A673 (cell line): ENCODE results near the gene PLTP. TPM values are rescaled to one million over a fixed set of nuclear protein-coding genes. Genes with fewer than 3 reads are reported as not detected.

Source experiments
- BruUV-seq: library from RNA; stranded (reverse); fragments of 400-500 nt; replicated peaks from 2 replicates; lab custom pipeline; 2021; lab: Mats Ljungman, UMichigan
- CTCF ChIA-PET: fragments of 300-600 bp; sonication (Branson Sonifier 250); formaldehyde crosslinking; loops from one replicate; lab custom pipeline; 2022; ENCODE audit warnings: antibody characterized with exemption; lab: Charles Lee
- POLR2A ChIA-PET: fragments of 300-600 bp; sonication (Branson Sonifier 250); formaldehyde crosslinking; loops from one replicate; lab custom pipeline; 2022; ENCODE audit warnings: antibody characterized with exemption; ENCODE audit not compliant: low non-redundant PET; lab: Charles Lee
- DNase-seq: peaks from one replicate; pipeline ENCODE4 v3.0.0-alpha.2; 2015; ENCODE audit warnings: low spot score
- H3K27ac ChIP-seq: fragments of 200-600 bp; sonication (generic); 2 replicates; pipeline ENCODE4 v1.5.1; 2016; ENCODE audit warnings: mixed run types, low read depth, mild to moderate bottlenecking, mixed read lengths, antibody characterized with exemption, low read length; ENCODE audit not compliant: poor library complexity, severe bottlenecking
- H3K27me3 ChIP-seq: fragments of 200-600 bp; sonication (generic); replicated peaks from 2 replicates; pipeline ENCODE4 v1.6.1; 2017; ENCODE audit warnings: mixed run types, low read depth, mild to moderate bottlenecking, mixed read lengths, antibody characterized with exemption, low read length; ENCODE audit not compliant: insufficient read depth, poor library complexity
- H3K36me3 ChIP-seq: fragments of 200-600 bp; sonication (generic); 2 replicates; pipeline ENCODE4 v1.6.1; 2016; ENCODE audit warnings: mixed run types, mild to moderate bottlenecking, mixed read lengths, antibody characterized with exemption, low read length; ENCODE audit not compliant: insufficient read depth, poor library complexity, severe bottlenecking
- H3K4me1 ChIP-seq: fragments of 200-600 bp; sonication (generic); 2 replicates; pipeline ENCODE4 v1.6.1; 2017; ENCODE audit warnings: mixed run types, mild to moderate bottlenecking, mixed read lengths, antibody characterized with exemption, low read length; ENCODE audit not compliant: insufficient read depth, poor library complexity, severe bottlenecking
- H3K4me3 ChIP-seq: fragments of 200-600 bp; sonication (generic); 2 replicates; pipeline ENCODE4 v1.5.1; 2016; ENCODE audit warnings: low read depth, mixed run types, mild to moderate bottlenecking, mixed read lengths, low read length; ENCODE audit not compliant: poor library complexity, severe bottlenecking
- H3K9me3 ChIP-seq: fragments of 200-600 bp; sonication (generic); 2 replicates; pipeline ENCODE4 v1.6.1; 2016; ENCODE audit warnings: mixed run types, low read depth, mild to moderate bottlenecking, mixed read lengths, antibody characterized with exemption, low read length; ENCODE audit not compliant: poor library complexity, severe bottlenecking
- EZH2 ChIP-seq: fragments of 200-600 bp; sonication (generic); IDR thresholded peaks from 2 replicates; pipeline ENCODE4 v1.6.1; 2017; ENCODE audit warnings: borderline replicate concordance, low read depth, mild to moderate bottlenecking, mixed read lengths, antibody characterized with exemption, low read length; ENCODE audit not compliant: poor library complexity, severe bottlenecking
- intact Hi-C: fragments of 100-400 bp; cut with micrococcal nuclease; formaldehyde crosslinking; loops from one replicate; pipeline ENCODE4 v1.10.0; 2022; ENCODE audit not compliant: unreplicated experiment
- total RNA-seq: library from RNA; stranded (reverse); gene quantifications from 2 replicates; pipeline ENCODE4 v1.2.3, GENCODE V29; 2021
- TF ChIP-seq, protein P1 (sequence below): fragments of 300-800, 200-600 bp; sonication (generic); conservative IDR thresholded peaks from 2 replicates; pipeline ENCODE4 v1.5.1; 2017; ENCODE audit warnings: low read depth, mild to moderate bottlenecking, antibody characterized with exemption, low read length, moderate library complexity, mixed read lengths

Gene PLTP
- total RNA-seq, 1 experiment from 2014 or later = 58.3 TPM

DNA sequence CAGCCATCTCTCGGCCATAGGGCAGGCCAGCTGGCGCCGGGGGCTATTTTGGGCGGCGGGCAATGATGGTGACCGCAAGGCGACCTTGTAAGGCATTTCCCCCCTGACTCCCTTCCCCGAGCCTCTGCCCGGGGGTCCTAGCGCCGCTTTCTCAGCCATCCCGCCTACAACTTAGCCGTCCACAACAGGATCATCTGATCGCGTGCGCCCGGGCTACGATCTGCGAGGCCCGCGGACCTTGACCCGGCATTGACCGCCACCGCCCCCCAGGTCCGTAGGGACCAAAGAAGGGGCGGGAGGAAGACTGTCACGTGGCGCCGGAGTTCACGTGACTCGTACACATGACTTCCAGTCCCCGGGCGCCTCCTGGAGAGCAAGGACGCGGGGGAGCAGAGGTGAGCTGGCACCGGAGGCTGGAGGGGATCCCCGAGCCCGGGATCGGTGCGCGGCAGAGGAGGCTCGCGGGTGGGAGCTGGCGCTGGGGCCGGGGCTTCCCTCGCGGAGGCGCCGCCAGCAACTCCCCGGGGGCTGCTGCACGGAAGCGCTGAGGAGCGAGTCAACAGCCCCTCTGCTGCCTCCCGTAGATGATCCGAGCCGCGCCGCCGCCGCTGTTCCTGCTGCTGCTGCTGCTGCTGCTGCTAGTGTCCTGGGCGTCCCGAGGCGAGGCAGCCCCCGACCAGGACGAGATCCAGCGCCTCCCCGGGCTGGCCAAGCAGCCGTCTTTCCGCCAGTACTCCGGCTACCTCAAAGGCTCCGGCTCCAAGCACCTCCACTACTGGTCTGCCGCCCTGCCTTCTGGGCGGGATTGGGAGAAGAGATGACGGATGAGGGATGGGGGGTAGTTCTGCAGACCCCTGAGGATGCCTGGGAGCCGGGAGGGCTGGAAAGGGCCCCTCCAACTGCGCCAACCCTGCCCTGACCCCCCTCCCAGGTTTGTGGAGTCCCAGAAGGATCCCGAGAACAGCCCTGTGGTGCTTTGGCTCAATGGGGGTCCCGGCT, 20.7 kb downstream of the PLTP start, which contains the start of the genes CTSA and NEURL2:
TSS of gene CTSA (plus strand) at position 351 of the 999 bp plus-strand sequence. CDS start at position 585, 234 bp downstream.
TSS of gene NEURL2 (minus strand) at position 224 of the 999 bp plus-strand sequence. CDS start at position 7, 217 bp downstream.
- DNase-seq = peak; percentile 88
- Histone ChIP-seq H3K36me3 (no peaks in the 10 kb centered on the region), H3K9me3 (no peaks in the 10 kb centered on the region), H3K4me3 (peak within 1 kb of the TSS; percentile 71), H3K27me3 (no peaks in the 10 kb centered on the region), H3K4me1 (peaks cover 8% of the 10 kb centered on the region), H3K27ac (peak within 1 kb of the TSS; percentile 69)
- intact Hi-C loops = loop anchor here (10.0 kb wide), 1 partner anchor 74 kb away; no protein-coding TSS in a partner anchor
- no TSS peak for BruUV-seq
- TF ChIP-seq, protein P1, sequence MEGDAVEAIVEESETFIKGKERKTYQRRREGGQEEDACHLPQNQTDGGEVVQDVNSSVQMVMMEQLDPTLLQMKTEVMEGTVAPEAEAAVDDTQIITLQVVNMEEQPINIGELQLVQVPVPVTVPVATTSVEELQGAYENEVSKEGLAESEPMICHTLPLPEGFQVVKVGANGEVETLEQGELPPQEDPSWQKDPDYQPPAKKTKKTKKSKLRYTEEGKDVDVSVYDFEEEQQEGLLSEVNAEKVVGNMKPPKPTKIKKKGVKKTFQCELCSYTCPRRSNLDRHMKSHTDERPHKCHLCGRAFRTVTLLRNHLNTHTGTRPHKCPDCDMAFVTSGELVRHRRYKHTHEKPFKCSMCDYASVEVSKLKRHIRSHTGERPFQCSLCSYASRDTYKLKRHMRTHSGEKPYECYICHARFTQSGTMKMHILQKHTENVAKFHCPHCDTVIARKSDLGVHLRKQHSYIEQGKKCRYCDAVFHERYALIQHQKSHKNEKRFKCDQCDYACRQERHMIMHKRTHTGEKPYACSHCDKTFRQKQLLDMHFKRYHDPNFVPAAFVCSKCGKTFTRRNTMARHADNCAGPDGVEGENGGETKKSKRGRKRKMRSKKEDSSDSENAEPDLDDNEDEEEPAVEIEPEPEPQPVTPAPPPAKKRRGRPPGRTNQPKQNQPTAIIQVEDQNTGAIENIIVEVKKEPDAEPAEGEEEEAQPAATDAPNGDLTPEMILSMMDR = no peak
- no peak for TF ChIP-seq EZH2
- POLR2A ChIA-PET = interaction anchor here (0.5 kb wide), 1 partner anchor 20 kb away, joined by 5 read pairs; no protein-coding TSS in a partner anchor
- CTCF ChIA-PET = interaction anchor here (0.5 kb wide), 1 partner anchor 132 kb away, joined by 3 read pairs; no protein-coding TSS in a partner anchor

DNA sequence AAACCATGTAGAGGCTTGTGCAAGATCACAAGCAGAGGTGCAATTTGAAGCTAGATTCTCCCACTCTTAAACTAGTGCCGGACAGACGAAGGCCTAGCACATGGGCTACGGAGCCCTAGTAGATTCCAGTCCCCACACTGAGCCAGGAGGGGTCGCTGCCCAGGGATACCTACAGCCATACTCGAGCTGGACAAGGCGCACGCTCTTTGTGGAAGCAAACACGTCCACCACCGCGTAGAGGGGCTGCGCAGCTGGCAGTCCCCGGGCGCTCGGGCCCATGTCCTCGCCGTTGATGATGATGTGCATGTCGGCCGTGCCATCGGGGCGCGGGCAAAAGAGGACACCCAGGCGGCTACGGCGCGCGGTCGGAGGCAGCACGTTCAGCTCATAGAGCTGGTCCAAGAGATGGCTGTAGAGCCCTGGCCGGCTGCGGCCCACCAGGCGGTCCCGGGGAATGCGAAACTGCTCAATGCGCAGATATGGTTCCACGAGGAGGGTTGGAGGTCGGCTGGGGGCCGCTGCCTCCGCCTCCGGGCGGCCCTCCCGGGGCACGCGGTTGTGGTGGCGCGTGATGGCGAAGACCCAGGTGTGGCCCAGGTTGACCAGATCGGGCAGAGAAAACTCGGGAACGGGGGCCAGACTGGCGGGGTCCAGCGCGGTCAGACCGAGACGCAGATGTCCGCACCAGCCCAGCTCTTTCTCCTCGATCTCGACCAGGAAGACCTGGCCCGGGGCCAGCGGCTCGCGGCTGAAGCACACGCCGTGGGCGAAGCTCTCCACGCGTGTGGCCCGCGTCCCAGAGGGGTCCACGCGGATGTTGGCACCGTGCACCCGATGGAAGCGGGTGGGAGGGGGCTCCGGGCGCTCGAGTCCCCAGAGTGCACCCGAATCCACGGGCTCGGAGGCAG, 21.6 kb downstream of the PLTP start:
- no TSS peak for BruUV-seq
- intact Hi-C loops = loop anchor here (10.0 kb wide), 1 partner anchor 74 kb away; no protein-coding TSS in a partner anchor
- peak overlapping the region; percentile 71 for H3K4me3 ChIP-seq
- ChIA-PET CTCF (interaction anchor here (0.6 to 0.8 kb wide), 2 partner anchors 79 to 120 kb away, joined by 3 to 4 read pairs; no protein-coding TSS in a partner anchor), POLR2A (no interaction called here)
- H3K9me3 ChIP-seq = no peaks in the 10 kb centered on the region
- no peak for TF ChIP-seq EZH2
- TF ChIP-seq, protein P1 = peak; percentile 69
- H3K4me1 ChIP-seq = peaks cover 8% of the 10 kb centered on the region
- peaks cover 1% of the 10 kb centered on the region for H3K36me3 ChIP-seq
- H3K27me3 ChIP-seq = no peaks in the 10 kb centered on the region
- H3K27ac ChIP-seq = peak overlapping the region; percentile 69
- DNase-seq = peak; percentile 76

- intact Hi-C loops = no loop called here
- Histone ChIP-seq H3K36me3 (peaks cover 5% of the 10 kb centered on the region), H3K27me3 (no peaks in the 10 kb centered on the region), H3K9me3 (no peaks in the 10 kb centered on the region), H3K27ac (no peak overlapping the region), H3K4me1 (peaks cover 8% of the 10 kb centered on the region), H3K4me3 (no peak overlapping the region)
- POLR2A ChIA-PET = no interaction called here
- no peak for DNase-seq
- BruUV-seq = no TSS peak
- TF ChIP-seq, protein P1 = no peak
- TF ChIP-seq EZH2 = no peak
- CTCF ChIA-PET = no interaction called here
Observed at GRCh38 chr20:45888681-45889080, 23.3 kb downstream of the PLTP start.
